Measurements from ENCODE around the gene GPRC5A.

- no peak for TF ChIP-seq POLR2A (IDR thresholded peaks at IDR 0.05)
- no peak for TF ChIP-seq CTCF (IDR thresholded peaks at IDR 0.05)
These were observed 16.2 kb downstream of the GPRC5A start for GRCh38 chr12:12907552-12907951.
